ENCODE measurements around the gene TRAPPC2.

Gene TRAPPC2

GRCh38 chrX:13662355-13662791 lies 72.0 kb downstream of the TRAPPC2 start:
- DNase-seq (no peak), ATAC-seq (replicated peaks) (no peak)
- no peak overlapping the region for H3K4me3 Mint-ChIP-seq
- H3K4me1 Mint-ChIP-seq = peaks cover 0 to 8% of the 10 kb centered on the region in 2 donors
- H3K36me3 Mint-ChIP-seq = peaks cover 0 to 39% of the 10 kb centered on the region in 2 donors
- no peak overlapping the region for H3K27ac Mint-ChIP-seq
- H3K9me3 Mint-ChIP-seq = no peaks in the 10 kb centered on the region
- H3K27me3 Mint-ChIP-seq = peaks cover 0 to 11% of the 10 kb centered on the region in 2 donors
